GM21723 (cell line): Measurements from ENCODE around the gene CDH4.

ENCODE experiments used
- ATAC-seq: cut with Tn5 transposase; IDR thresholded peaks from one replicate; pipeline ENCODE4 v1.9.1; 2021; ENCODE audit warnings: mild to moderate bottlenecking, moderate library complexity; ENCODE audit not compliant: unreplicated experiment

The CDH4 gene

DNA sequence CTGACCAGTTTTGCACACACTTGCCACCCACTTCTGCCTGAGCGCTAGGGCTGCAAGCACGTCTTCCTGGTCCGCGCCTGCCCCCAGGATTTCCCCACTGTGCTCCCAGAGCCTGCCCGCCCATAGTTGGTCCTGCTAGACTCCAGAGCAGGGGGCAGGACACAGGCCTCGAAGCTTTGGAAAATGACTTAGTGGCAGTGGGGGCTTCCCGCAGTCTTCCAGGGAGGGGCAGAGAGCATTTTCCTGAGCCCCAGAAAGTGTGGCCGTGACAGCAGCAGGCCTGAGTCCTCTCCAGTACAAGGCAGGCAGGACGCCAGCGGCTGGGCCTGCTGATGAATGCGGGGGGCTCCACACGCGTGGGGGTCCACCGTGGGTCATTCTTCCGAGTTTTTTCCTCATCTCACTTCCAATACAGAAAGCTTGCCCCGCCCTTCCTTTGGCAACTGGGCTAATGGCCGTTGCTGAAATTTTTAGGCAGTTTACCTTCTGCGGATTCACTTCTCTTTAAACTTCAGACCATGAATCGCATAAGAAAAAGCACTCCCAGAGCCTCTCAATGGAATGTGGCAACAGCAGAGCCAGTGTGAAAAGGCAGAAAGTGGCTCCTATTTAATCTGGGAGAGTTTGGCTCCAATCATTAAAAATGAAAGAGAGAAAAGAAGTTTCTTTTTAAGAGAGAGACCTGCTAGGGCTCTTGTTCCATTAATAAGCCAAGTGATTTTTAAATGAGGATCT, 383.8 kb downstream of the CDH4 start:
- ATAC-seq: no peak

DNA sequence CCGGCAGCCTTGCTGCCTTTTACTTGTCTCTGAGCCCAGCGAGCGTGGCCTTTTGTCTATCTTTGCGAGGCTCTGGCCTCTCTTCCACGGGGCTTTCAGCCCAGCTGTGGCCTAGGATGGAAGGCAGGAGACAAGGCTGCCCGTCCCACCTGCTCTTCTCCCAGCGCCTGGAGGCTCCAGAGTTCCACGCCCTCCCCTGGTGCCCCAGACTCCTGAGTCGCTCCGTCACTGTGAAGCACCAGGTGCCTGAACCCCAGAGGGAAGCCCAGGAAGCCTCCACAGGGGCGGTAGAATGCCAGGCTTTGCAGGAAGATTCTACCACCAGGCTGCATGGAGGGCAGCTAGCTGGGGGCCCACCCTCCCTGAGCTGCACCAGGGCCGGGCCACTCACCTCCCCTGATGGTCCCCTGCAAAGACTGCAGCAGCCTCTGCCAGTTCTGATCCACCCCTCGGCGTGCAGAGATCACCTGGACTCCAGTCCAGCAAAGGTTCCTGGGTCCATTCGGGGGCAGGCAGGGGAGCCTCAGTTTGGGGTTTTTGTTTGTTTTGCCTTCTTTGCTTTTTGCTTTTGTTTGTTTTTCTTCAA, 384.6 kb downstream of the CDH4 start:
- ATAC-seq: no peak

DNA sequence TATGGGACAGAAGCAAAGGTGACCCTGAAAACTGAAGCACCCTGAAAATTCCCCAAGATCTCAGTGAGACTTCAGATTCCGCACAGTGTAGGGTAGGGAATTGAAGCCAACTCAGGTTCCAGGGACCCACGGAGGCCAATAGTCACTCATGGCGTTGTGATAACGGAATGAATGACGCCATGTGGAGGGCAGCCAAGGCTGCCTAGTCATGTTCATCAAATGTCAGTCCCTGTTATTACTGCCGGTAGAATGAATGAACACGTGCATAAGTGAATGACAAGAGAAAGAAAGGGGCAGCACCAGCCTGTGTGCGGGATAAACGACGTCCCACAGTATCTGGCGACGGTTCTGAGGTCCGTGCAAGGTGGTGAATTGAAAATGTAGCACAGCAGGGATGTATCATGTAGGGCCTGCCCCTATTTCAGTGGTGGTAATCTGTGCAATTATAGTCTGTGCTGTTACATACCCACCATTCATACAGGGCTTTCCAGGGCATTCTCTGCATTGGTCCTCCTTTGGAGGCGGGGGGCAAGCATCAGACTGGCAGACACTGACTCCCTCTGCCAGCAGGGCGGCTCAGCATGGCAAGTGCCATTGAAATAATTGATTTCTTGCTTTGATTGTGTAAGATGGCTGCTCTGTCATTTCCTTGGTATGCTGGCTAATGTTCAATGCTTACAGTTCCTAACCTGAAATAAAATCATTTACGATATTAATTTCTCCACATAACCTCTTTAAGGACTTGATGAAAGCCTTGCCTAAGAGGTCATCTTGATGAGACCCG, 386.9 kb downstream of the CDH4 start:
- ATAC-seq: no peak

DNA sequence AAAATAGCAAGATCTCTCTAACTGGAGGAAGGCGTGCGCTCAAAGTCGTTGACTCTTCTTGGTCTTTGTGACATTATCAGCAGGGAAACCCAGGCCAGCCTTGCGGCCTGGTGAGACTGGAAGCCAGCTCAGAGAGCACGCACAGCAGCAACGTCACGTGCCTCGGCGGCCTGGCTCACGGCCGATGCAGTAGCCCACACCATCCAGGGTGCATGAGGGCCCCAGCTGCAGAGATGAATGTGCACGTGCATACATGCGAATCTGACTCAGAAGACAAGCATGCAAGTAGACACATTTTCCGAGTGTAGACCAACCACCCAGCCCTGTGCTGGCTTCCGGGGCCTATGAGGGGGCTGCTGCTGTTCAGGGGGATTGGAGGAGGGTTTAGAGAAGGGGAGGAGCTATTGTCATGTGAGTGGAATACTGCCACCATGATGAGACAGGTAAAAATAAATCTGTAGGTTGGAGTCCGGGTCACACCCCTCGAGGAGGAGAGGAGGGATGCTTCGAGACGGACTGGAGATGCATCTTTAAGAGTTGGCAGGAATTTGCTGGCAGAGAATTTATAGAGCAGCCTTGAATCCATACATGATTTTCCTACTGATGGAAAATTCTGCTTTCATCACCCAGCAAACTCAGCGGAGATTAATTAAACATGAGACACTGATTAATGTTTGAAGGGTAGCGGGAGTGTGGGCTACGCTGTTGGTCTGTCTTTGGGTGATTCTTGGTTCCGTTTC, 388.2 kb downstream of the CDH4 start:
- ATAC-seq: no peak

DNA sequence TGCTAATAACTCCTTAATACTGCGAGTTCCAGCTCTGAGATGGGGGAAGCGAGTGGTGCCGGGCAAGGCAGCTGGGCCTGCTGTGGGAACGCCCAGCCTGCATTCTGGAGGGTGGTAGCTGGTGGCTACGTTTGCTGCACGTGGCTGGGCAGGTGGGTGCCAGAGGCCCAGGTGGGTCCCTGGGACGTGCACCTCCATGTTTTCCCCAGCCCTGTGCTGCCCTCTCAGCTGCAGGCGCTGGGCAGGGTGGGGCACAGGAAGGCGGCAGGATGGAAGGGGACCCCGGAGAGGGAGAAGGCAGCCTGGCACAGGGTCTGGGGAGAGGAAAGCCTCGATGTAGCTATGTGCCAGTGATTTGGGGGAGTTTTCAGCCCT, 388.8 kb downstream of the CDH4 start:
- no peak for ATAC-seq

DNA sequence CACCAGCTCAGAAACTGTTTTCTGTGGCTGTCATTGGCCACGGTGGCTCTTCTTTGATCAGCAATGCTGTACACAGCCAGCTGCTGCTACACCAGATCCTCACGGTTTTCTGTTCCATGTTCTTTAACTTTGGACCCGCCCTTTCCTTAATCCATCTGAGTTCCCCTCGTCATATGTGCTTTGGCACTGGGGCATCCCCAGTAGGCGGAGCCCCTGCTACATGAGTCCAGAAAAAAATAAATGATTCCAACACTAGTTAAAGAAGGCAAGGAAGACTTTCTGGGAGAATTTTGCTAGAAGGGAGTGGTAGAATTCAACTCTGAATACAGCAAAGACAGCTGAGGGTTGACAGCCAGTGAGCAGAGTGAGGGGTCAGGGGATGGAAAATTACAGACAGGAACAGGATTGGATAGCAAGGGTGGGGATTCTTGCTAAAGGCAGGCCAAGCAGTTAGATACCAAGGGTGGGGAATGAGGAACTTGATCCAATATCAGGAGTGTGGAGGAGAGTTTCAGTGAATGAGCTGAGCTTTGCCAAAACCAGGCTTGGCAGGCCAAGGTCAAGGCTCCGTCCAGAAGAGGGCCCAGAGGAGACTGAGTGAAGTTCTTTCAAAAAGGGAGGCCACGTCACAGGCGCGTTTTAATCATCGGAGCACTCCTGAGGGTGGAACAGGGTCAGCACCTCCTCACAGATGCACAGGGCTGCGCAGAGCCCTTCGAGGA, 391.8 kb downstream of the CDH4 start:
- ATAC-seq: no peak

DNA sequence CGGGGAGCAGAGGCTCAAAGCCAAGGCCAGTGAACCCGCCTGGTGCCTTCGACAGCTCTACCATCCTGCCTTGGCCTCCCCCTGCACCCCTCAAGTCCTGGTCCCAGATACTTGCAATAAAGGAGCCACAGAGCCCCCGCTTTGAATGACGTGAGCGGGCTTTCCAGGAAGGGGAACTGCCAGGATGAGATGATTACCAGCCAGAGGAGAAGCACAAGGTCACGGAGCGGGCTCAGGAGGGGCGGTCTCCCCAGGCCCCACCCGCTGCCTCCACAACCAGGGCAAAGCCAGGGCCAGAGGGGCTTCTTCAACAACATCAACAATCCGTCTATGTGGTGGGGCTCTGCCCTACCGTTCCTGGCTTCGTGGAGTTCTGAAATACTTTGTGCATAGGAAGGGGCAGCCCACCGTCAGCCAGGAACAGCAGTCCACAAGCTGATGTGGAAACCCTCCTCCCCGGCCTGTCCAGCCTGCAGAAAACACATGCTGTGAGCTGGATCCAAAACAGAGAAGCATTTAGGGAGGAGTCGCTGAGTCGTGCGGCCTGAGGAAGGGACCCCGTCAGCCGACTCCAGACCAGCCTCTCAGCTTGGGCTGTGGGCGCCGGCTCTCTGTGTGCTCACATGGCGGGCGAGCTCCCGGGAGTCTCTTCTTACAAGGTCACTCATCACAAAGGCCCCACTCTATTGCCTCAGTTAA, 392.5 kb downstream of the CDH4 start:
- no peak for ATAC-seq

DNA sequence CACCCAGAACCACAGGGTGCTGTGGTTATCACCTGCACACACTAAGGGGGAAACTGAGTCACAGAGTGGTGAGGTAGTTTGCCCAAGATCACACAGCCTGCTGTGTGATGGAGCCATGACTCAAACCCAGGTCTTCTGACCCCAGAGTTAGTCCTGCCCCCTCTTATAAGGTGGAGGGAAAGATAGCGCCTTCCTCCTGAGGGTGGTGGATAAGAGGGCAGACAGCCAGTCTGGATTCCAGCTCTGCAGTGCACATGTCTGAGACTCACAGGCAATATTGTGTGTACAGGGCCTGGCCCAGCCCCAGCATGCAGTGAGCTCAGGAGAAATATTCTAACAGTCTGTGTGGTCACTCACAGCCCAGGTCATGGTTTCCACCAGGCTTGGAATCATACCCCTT, 393.7 kb downstream of the CDH4 start:
- no peak for ATAC-seq

DNA sequence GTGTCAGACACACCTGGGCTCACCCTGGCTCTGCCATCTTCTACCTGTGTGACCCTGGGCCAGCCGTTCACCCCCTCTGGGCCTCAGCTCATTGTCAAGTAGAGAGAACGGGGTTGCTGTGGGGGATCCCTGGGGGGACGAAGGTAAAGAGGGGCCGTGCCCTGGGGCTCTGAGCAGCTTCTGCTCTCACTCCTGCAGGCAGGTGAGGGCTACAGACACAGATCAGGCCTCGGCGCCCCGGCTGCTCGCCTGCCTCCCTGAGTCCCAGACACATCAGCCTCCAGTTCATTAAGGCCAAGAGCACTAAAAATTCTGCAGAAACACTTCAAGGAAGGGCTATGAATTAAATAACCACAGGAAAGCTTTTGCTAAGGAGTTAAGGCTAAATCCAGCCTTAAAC, 394.4 kb downstream of the CDH4 start:
- no peak for ATAC-seq

DNA sequence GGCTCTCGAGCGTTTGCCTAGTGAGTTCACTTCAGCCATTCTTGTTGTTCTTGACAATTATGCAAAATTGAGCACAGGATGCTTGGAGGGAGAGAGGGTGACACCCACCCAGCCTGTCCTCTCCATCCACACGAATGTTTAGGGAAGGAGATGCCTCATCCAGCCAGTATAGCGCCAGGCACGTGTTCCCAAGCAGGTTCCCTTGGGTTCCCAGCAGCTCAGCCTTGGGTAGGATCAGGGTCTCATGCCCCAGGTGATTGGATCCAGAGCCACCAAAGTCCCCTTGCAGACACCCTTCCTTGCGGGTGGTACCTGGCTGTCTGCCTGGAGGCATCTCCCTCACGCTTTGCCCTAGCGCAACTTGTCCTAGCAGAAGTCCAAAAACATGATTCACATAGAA, 394.9 kb downstream of the CDH4 start:
- ATAC-seq: no peak

DNA sequence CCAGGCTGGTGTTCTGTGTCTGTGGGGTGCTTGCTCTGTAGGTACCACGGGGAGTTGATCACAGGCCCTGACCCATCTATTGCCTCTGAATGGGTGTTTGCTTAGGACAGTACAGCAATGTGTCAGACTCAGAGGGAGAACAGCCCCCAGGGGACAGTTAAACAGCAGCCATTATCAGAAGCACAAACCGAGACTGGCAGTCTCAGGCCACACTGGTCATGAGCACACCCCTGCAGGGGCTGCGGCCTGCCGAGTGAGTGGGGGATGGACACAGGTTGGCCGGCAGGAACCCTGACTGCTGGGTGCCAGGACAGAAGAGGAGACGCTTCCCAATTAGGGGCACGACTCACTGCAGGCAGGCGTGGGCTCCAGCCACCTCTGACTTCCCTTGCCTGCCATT, 395.6 kb downstream of the CDH4 start:
- no peak for ATAC-seq

DNA sequence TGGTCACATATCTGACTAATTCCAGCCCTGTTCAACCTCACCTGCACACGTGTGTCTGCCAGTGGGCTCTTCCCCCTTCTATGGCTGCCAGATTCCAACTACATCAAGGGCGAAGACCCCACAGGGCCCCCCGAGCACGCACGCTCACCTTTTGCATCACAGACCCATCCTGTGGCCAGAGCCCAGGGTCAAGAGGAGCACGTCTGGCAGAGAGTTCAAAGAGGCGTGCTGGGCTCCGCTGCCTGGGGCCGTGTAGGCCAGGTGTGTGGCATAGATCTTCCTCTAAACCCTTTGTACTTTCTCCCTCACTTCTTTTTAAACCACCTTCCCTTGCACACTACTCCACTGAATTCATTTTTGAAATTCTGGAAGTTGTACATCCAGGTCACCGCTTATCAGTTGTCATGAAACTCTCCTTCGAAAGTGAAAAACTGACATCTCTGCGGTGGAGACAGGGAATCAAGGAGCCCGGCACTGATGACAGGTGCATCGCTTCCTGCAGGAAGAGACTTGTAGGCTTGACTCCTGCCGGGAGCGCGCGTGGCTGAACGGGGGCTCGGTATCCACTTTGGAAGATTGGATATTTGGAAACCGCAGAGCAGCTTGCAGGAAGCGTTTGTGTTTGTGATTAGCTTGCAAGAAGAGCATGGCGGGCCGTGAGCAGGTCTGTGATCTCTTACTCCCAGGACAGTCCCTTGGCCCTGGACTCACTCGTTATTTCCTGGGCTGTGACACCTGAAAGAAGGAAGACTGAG, 397.2 kb downstream of the CDH4 start:
- ATAC-seq: no peak

DNA sequence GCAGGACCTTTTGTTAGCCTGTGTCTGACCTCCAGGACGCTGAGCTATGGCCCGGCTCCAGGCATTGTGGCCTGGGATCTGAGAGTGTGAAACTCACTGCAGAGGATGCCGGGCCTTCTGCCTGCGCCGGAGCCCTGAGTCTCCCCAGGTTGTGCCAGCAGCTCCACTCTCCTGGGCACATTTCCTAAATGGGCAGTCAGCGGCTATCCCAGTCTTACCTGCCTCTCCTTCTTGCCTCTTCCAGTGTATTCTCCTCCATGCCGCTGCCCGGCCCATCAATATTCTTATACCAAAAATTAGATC, 397.8 kb downstream of the CDH4 start:
- ATAC-seq: no peak

DNA sequence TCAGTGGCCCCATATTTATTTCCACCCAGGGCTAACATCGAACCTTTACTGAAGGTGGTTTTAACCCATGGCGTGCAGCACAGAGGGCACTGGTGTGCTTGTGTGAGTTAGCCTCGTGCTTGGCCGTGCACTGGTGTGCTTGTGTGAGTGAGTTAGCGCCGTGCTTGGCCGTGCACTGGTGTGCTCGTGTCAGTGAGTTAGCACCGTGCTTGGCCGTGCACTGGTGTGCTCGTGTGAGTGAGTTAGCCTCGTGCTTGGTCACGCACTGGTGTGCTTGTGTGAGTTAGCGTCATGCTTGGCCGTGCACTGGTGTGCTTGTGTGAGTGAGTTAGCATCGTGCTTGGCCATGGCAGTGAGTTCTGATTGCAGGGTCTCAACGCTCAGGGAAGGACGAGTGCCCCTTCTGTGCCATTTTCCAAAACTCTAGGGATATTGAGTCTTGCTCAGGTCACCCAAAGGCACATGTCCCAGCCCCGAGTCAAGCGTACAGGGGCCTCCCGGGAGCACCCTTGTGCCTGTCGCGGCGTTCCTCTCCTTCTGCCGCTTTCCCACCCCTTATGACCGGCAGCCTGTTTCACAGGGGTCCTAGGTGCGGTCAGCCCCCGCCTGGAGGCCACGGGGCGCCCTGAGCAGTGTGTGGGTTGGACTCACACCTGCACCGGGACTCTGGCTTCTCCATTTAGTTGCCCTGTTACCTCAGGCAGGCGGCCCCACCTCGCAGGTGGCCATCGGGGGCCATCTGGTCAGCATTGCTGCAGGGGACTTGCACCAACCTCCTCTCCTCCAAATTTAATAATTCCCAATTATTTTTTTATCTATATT, 399.1 kb downstream of the CDH4 start:
- ATAC-seq: no peak

DNA sequence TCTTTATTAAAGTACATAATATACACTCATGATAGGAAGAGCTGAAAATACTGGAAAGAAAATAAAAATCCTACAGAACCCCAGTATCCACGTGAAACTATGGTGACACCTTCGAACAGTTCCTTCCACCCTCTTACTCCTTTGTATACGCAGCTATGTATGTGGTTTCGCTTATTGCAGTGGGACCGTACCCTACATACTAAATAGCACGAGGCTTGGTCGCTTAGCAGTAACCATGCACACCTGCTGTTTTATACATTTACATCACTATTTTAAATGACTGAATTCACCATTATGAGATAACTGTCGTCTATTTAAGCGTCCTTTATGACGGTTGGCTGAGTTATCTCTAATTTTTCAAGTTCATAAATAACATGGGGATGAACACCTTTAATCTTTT, 400.1 kb downstream of the CDH4 start:
- ATAC-seq: no peak

DNA sequence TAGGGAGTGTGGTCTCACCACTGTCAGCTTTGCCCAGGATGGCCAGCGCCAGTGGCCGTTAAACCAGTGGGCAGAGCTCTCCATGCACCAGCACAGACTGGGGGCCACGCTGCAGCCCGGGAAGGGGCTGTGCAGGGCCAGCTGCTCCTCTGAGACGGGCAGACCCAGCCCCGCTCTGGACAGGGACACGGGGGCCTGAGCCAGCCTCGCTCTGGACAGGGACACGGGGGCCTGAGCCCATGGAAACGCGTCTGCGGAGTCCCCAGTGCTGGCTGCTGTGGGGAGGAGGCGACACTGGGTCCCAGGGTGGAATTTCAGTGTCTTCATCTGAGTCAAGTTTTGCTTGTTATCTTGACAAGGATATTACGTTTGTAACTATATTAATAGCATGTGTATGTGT, 402.7 kb downstream of the CDH4 start:
- ATAC-seq: no peak

DNA sequence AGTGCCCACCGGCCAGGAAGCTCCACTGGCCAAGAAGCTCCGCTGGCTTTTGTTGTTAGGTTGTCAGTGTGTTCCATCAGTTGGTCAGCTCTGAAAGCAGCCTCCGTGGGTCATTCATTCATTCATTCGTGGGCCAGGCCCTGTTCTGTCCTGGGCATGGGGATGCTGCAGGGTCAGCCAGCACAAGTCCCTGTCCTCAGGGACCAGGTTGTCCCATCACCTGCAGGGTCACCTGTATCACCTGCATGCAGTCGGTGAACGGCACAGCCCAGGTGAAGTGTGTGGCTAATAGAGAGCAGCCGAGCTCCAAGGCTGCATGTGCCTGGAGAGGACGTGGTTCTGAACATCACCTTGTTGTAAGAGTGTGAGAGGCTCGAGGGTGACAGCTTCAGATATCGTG, 403.5 kb downstream of the CDH4 start:
- no peak for ATAC-seq

DNA sequence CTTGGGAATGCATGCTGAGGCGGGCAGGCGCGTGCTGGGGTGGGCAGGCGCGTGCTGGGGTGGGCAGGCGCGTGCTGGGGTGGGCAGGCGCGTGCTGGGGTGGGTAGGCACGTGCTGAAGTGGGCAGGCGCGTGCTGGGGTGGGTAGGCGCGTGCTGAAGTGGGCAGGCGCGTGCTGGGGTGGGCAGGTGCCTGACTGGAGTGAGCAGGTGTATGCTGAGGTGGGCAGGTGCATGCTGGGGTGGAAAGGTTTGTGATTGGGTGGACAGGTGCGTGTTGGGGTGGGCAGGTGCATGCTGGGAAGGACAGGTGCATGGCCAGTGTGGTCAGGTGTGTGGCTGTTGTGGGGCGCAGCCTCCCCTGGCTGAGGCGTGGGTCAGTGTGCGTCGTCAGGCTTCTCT, 404.1 kb downstream of the CDH4 start:
- ATAC-seq: no peak
